ENCODE results near the gene ALOXE3.

Gene ALOXE3

GRCh38 chr17:8153525-8153956, 35.2 kb upstream of the ALOXE3 start:
- DNase-seq (ENCODE audit: extremely low read depth, low read depth), result peak; percentile 72
- no peak overlapping the region for H3K4me3 ChIP-seq (replicated peaks; ENCODE audit: low read depth, low read length)
- no peak for TF ChIP-seq CTCF (IDR thresholded peaks at IDR 0.05; ENCODE audit: low read depth, low read length, missing control alignments)

GRCh38 chr17:8153031-8153451, 34.7 kb upstream of the ALOXE3 start:
- H3K4me3 ChIP-seq (replicated peaks; ENCODE audit: low read depth, low read length), result peak overlapping the region; percentile 82
- no peak for TF ChIP-seq CTCF (IDR thresholded peaks at IDR 0.05; ENCODE audit: low read depth, low read length, missing control alignments)
- no peak for DNase-seq (ENCODE audit: extremely low read depth, low read depth)

GRCh38 chr17:8152112-8152775, 33.9 kb upstream of the ALOXE3 start, which contains the start of gene PER1:
TSS of gene PER1 (minus strand) at chr17:8152404. CDS start at chr17:8150706, 1,698 bp downstream.
- TF ChIP-seq CTCF (IDR thresholded peaks at IDR 0.05; ENCODE audit: low read depth, low read length, missing control alignments), result no peak
- H3K4me3 ChIP-seq (replicated peaks; ENCODE audit: low read depth, low read length), result peak within 1 kb of the TSS; percentile 82
- peak; percentile 82 for DNase-seq (ENCODE audit: extremely low read depth, low read depth)

GRCh38 chr17:8151641-8152111, 33.4 kb upstream of the ALOXE3 start:
- DNase-seq (ENCODE audit: extremely low read depth, low read depth), result no peak
- H3K4me3 ChIP-seq (replicated peaks; ENCODE audit: low read depth, low read length), result peak overlapping the region; percentile 82
- TF ChIP-seq CTCF (IDR thresholded peaks at IDR 0.05; ENCODE audit: low read depth, low read length, missing control alignments), result no peak

- TF ChIP-seq CTCF (IDR thresholded peaks at IDR 0.05; ENCODE audit: low read depth, low read length, missing control alignments), result no peak
- H3K4me3 ChIP-seq (replicated peaks; ENCODE audit: low read depth, low read length), result peak overlapping the region; percentile 82
- no peak for DNase-seq (ENCODE audit: extremely low read depth, low read depth)
Observed at GRCh38 chr17:8151120-8151640, 32.9 kb upstream of the ALOXE3 start.

GRCh38 chr17:8150194-8151119, 32.1 kb upstream of the ALOXE3 start:
- H3K4me3 ChIP-seq (replicated peaks; ENCODE audit: low read depth, low read length), result peak overlapping the region; percentile 82
- no peak for DNase-seq (ENCODE audit: extremely low read depth, low read depth)
- TF ChIP-seq CTCF (IDR thresholded peaks at IDR 0.05; ENCODE audit: low read depth, low read length, missing control alignments), result no peak

All from HFF-Myc (cell line).